SH-SY5Y (cell line): Measurements from ENCODE around the gene ADI1.

Experiments
- GATA2 ChIP-seq: IDR thresholded peaks from 2 replicates; pipeline ENCODE4 v1.6.1; 2011; ENCODE audit warnings: mild to moderate bottlenecking, low read depth, low read length
- GATA3 ChIP-seq: IDR thresholded peaks from 2 replicates; pipeline ENCODE4 v1.6.1; 2011; ENCODE audit warnings: low read depth, mild to moderate bottlenecking, low read length, moderate library complexity

GRCh38 chr2:3547915-3548314, 28.6 kb upstream of the ADI1 start:
- TF ChIP-seq GATA2, result no peak
- no peak for TF ChIP-seq GATA3
